ENCODE measurements around the gene BCL2. TPM values are rescaled to one million over a fixed set of nuclear protein-coding genes. Genes with fewer than 3 reads are reported as not detected.

BCL2 gene
- total and polyA plus RNA-seq, 9 of the 15 experiments (the other 6 are each of a cell fraction or from before 2014, with no cell fraction given), result 0.10 to 1.1 (median 0.65) TPM

- no peak for TF ChIP-seq PTRF (tag; IDR thresholded peaks at IDR 0.05)
- TF ChIP-seq NFIC (IDR thresholded peaks at IDR 0.05), result no peak
- TF ChIP-seq RUNX1 (IDR thresholded peaks at IDR 0.05; ENCODE audit: low read depth), result no peak
- peak; percentile 54; the same call in 1 of the 2 replicates for TF ChIP-seq SOX6 (IDR thresholded peaks at IDR 0.05)
- no peak for TF ChIP-seq PML (IDR thresholded peaks at IDR 0.05; ENCODE audit: low read length)
- TF ChIP-seq CCNT2 (IDR thresholded peaks at IDR 0.05; ENCODE audit: borderline replicate concordance, extremely low read depth, insufficient read length, low read depth, low read length), result no peak
- no peak for TF ChIP-seq SMAD4 (CRISPR knock-in tag; conservative IDR thresholded peaks at IDR 0.05)
- TF ChIP-seq KDM1A (IDR thresholded peaks at IDR 0.05), result peak; percentile 95 to 96
- TF ChIP-seq TFAM (CRISPR knock-in tag; conservative IDR thresholded peaks at IDR 0.05), result no peak
- no peak for TF ChIP-seq PHF8 (IDR thresholded peaks at IDR 0.05; ENCODE audit: borderline replicate concordance, low read length)
- TF ChIP-seq ARID2 (IDR thresholded peaks at IDR 0.05), result no peak
- peak; percentile 82 for TF ChIP-seq L3MBTL2 (IDR thresholded peaks at IDR 0.05)
- TF ChIP-seq SMAD3 (CRISPR knock-in tag; conservative IDR thresholded peaks at IDR 0.05), result no peak
- peak; percentile 45 for TF ChIP-seq ATF7 (IDR thresholded peaks at IDR 0.05)
- peak; percentile 89 for TF ChIP-seq ATF3 (IDR thresholded peaks at IDR 0.05)
- TF ChIP-seq ATF3 (CRISPR knock-in tag; conservative IDR thresholded peaks at IDR 0.05), result no peak
- no peak for TF ChIP-seq ZNF592 (IDR thresholded peaks at IDR 0.05)
- TF ChIP-seq EGR1 (conservative IDR thresholded peaks at IDR 0.05), result peak; percentile 40
- no peak for TF ChIP-seq TCF15 (CRISPR knock-in tag; IDR thresholded peaks at IDR 0.05)
- TF ChIP-seq TCF7L2 (IDR thresholded peaks at IDR 0.05; ENCODE audit: low read depth, low read length), result no peak
- TF ChIP-seq MYNN (IDR thresholded peaks at IDR 0.05), result no peak
- no peak for TF ChIP-seq MYNN (CRISPR knock-in tag; IDR thresholded peaks at IDR 0.05)
- no peak for TF ChIP-seq ZNF277 (CRISPR knock-in tag; IDR thresholded peaks at IDR 0.05; ENCODE audit: borderline replicate concordance)
- no peak for TF ChIP-seq TSC22D4 (tag; IDR thresholded peaks at IDR 0.05)
These were observed 157.8 kb downstream of the BCL2 start (continued) for GRCh38 chr18:63161761-63162195.

Measured in K562 (cell line).